IPS-NIHi7 (cell line): ENCODE results near the gene FAM237B.

Source experiments
- DNase-seq: peaks from one replicate; pipeline ENCODE4 v3.0.0; 2012; ENCODE audit warnings: mixed read lengths; ENCODE audit errors: extremely low spot score

The FAM237B gene

GRCh38 chr7:90290244-90291113, 30.6 kb downstream of the FAM237B start:
- no peak for DNase-seq

GRCh38 chr7:90288154-90288553, 33.0 kb downstream of the FAM237B start:
- DNase-seq = no peak

GRCh38 chr7:90276033-90276728, 44.9 kb downstream of the FAM237B start:
- no peak for DNase-seq

GRCh38 chr7:90274161-90274560, 46.9 kb downstream of the FAM237B start:
- DNase-seq = no peak

- DNase-seq = no peak
Observed at GRCh38 chr7:90272242-90272641, 48.9 kb downstream of the FAM237B start.

- DNase-seq = no peak
Observed at GRCh38 chr7:90271753-90272152, 49.4 kb downstream of the FAM237B start.

- DNase-seq = no peak
Observed at GRCh38 chr7:90270431-90271178, 50.5 kb downstream of the FAM237B start.

- DNase-seq = no peak
Observed at GRCh38 chr7:90269163-90269562, 51.9 kb downstream of the FAM237B start.

- no peak for DNase-seq
Observed at GRCh38 chr7:90267263-90267858, 53.7 kb downstream of the FAM237B start.

- no peak for DNase-seq
Observed at GRCh38 chr7:90266808-90267207, 54.3 kb downstream of the FAM237B start.
